GM21360 (cell line): ENCODE results near the gene SRBD1.
"Not testable (repeated sequence)": the region's sequence is repeated elsewhere in the genome, so short reads cannot be mapped to it uniquely, and the experiment has no call there.

Experiments
- ATAC-seq: cut with Tn5 transposase; IDR thresholded peaks from one replicate; pipeline ENCODE4 v1.9.1; 2021; ENCODE audit warnings: mild to moderate bottlenecking, moderate library complexity; ENCODE audit not compliant: unreplicated experiment

Gene SRBD1

GRCh38 chr2:45435316-45435715 is 175.8 kb downstream of the SRBD1 start:
- ATAC-seq = no peak

GRCh38 chr2:45433363-45433762 is 177.7 kb downstream of the SRBD1 start:
- ATAC-seq = no peak

GRCh38 chr2:45432406-45432805 is 178.7 kb downstream of the SRBD1 start:
- no peak for ATAC-seq

- not testable (repeated sequence) for ATAC-seq
These were observed 185.0 kb downstream of the SRBD1 start for GRCh38 chr2:45426025-45426424.

- no peak for ATAC-seq
These were observed 188.1 kb downstream of the SRBD1 start for GRCh38 chr2:45422921-45423320.

GRCh38 chr2:45418532-45418931 is 192.5 kb downstream of the SRBD1 start:
- no peak for ATAC-seq

- no peak for ATAC-seq
These were observed 195.4 kb downstream of the SRBD1 start for GRCh38 chr2:45415534-45416123.

- no peak for ATAC-seq
These were observed 198.2 kb downstream of the SRBD1 start for GRCh38 chr2:45412754-45413379.

- no peak for ATAC-seq
These were observed 201.4 kb downstream of the SRBD1 start for GRCh38 chr2:45409677-45410076.

- ATAC-seq = no peak
These were observed 204.4 kb downstream of the SRBD1 start for GRCh38 chr2:45406621-45407020.

GRCh38 chr2:45404807-45405297 is 206.2 kb downstream of the SRBD1 start:
- no peak for ATAC-seq

GRCh38 chr2:45403036-45403435 is 208.0 kb downstream of the SRBD1 start:
- no peak for ATAC-seq

- no peak for ATAC-seq
These were observed 209.6 kb downstream of the SRBD1 start for GRCh38 chr2:45401431-45401922.

- no peak for ATAC-seq
These were observed 211.9 kb downstream of the SRBD1 start for GRCh38 chr2:45399040-45399784.

GRCh38 chr2:45397292-45397691 is 213.8 kb downstream of the SRBD1 start:
- no peak for ATAC-seq

- no peak for ATAC-seq
These were observed 214.4 kb downstream of the SRBD1 start for GRCh38 chr2:45396671-45397070.

GRCh38 chr2:45394842-45395241 is 216.2 kb downstream of the SRBD1 start:
- ATAC-seq = no peak

- no peak for ATAC-seq
These were observed 216.9 kb downstream of the SRBD1 start for GRCh38 chr2:45394216-45394615.

GRCh38 chr2:45391866-45392265 is 219.2 kb downstream of the SRBD1 start:
- ATAC-seq = no peak

- no peak for ATAC-seq
These were observed 220.2 kb downstream of the SRBD1 start for GRCh38 chr2:45390861-45391260.

GRCh38 chr2:45390441-45390840 is 220.6 kb downstream of the SRBD1 start:
- no peak for ATAC-seq
